ENCODE measurements around the gene ENTPD2.

DNA sequence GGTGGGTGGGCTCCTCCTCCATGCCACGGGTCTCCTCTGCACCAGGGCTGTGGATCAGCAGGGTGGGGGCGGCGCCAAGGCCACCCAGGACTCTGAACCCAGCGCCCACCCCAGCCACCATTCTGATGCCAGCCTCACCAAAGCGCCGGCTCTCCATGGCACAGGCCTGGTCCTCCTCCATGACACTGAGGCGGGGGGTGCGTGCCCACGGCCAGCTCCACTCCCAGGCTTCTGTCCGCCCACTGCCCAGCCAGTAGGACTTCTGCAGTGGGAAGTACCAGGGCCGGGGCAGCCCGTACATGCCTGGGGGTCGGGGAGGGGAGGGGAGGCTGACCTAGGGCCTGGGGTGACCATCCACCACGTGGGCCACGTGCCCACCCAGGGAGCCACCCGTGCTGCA lies 37.4 kb downstream of the ENTPD2 start:
- no peak for TF ChIP-seq TCF7L2 (IDR thresholded peaks at IDR 0.05; ENCODE audit: borderline replicate concordance, extremely low read depth, insufficient read depth, insufficient read length)
- TF ChIP-seq, protein P1, sequence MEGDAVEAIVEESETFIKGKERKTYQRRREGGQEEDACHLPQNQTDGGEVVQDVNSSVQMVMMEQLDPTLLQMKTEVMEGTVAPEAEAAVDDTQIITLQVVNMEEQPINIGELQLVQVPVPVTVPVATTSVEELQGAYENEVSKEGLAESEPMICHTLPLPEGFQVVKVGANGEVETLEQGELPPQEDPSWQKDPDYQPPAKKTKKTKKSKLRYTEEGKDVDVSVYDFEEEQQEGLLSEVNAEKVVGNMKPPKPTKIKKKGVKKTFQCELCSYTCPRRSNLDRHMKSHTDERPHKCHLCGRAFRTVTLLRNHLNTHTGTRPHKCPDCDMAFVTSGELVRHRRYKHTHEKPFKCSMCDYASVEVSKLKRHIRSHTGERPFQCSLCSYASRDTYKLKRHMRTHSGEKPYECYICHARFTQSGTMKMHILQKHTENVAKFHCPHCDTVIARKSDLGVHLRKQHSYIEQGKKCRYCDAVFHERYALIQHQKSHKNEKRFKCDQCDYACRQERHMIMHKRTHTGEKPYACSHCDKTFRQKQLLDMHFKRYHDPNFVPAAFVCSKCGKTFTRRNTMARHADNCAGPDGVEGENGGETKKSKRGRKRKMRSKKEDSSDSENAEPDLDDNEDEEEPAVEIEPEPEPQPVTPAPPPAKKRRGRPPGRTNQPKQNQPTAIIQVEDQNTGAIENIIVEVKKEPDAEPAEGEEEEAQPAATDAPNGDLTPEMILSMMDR (IDR thresholded peaks at IDR 0.05 in 2 of 3, conservative IDR thresholded peaks at IDR 0.05 in 1 of 3; ENCODE audit: borderline replicate concordance in 1 of 3, insufficient read depth in 1 of 3, low read depth in 2 of 3, low read length in 2 of 3), result no peak
- TF ChIP-seq POLR2A (IDR thresholded peaks at IDR 0.05; ENCODE audit: borderline replicate concordance, extremely low read depth, insufficient read depth, insufficient read length), result no peak
- no peak for TF ChIP-seq SP1 (IDR thresholded peaks at IDR 0.05; ENCODE audit: low read depth)
- no peak for TF ChIP-seq SIN3A (IDR thresholded peaks at IDR 0.05; ENCODE audit: low read depth)
- no peak for TF ChIP-seq ZNF274 (IDR thresholded peaks at IDR 0.05; ENCODE audit: low read depth, low read length)
- TF ChIP-seq POLR2AphosphoS5 (IDR thresholded peaks at IDR 0.05; ENCODE audit: low read depth, low read length), result no peak
- TF ChIP-seq ZFX (IDR thresholded peaks at IDR 0.05), result no peak
- TF ChIP-seq EZH2phosphoT487 (IDR thresholded peaks at IDR 0.05; ENCODE audit: borderline replicate concordance), result no peak
- TF ChIP-seq, protein P2, sequence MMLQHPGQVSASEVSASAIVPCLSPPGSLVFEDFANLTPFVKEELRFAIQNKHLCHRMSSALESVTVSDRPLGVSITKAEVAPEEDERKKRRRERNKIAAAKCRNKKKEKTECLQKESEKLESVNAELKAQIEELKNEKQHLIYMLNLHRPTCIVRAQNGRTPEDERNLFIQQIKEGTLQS (IDR thresholded peaks at IDR 0.05), result no peak
- TF ChIP-seq, protein P3, sequence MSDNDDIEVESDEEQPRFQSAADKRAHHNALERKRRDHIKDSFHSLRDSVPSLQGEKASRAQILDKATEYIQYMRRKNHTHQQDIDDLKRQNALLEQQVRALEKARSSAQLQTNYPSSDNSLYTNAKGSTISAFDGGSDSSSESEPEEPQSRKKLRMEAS (IDR thresholded peaks at IDR 0.05), result no peak
- no peak for TF ChIP-seq YY1 (IDR thresholded peaks at IDR 0.05; ENCODE audit: extremely low read depth, insufficient replicate concordance, low read depth, low read length)
- no peak for TF ChIP-seq REST (IDR thresholded peaks at IDR 0.05; ENCODE audit: low read depth)

Data from HCT116 (cell line).